Fibroblast of lung (primary cell): Measurements from ENCODE around the gene POU2AF2. TPM values are rescaled to one million over a fixed set of nuclear protein-coding genes. Genes with fewer than 3 reads are reported as not detected.

Experiments
- DNase-seq, 2 donors: peaks; one replicate each; pipeline versions ENCODE4 v3.0.0 to v3.0.0-alpha.2; 2010; ENCODE audit warnings: low read depth in 2 of 2
- H2AFZ ChIP-seq: 2 replicates; pipeline ENCODE4 v1.5.1; 2012; ENCODE audit warnings: low read length, control low read depth, inconsistent platforms
- H3K27ac ChIP-seq: 2 replicates; pipeline ENCODE4 v1.5.1; 2011; ENCODE audit warnings: low read length, control low read depth; ENCODE audit not compliant: insufficient read depth
- H3K27me3 ChIP-seq: 2 replicates; pipeline ENCODE4 v1.5.1; 2011; ENCODE audit warnings: mild to moderate bottlenecking, low read length; ENCODE audit not compliant: control insufficient read depth, insufficient read depth
- H3K36me3 ChIP-seq: 2 replicates; pipeline ENCODE4 v1.5.1; 2011; ENCODE audit warnings: low read length; ENCODE audit not compliant: control insufficient read depth, insufficient read depth
- H3K4me1 ChIP-seq: 2 replicates; pipeline ENCODE4 v1.5.1; 2011; ENCODE audit warnings: low read length; ENCODE audit not compliant: control insufficient read depth, insufficient read depth; ENCODE audit errors: extremely low read depth
- H3K4me2 ChIP-seq: 2 replicates; pipeline ENCODE4 v1.5.1; 2011; ENCODE audit warnings: low read length, control low read depth; ENCODE audit not compliant: insufficient read depth; ENCODE audit errors: extremely low read depth
- H3K4me3 ChIP-seq, 4 experiments: fragments of 200-600 bp in 1 of 4; sonication (generic) in 1 of 4; replicated peaks in 1 of 4; 2 replicates each; pipeline ENCODE4 v1.5.1; 2011 to 2016; ENCODE audit warnings: low read length in 4 of 4, low read depth in 3 of 4, mild to moderate bottlenecking in 3 of 4, control low read depth in 2 of 4, inconsistent platforms in 1 of 4, mixed read lengths in 1 of 4; ENCODE audit not compliant: insufficient read depth in 1 of 4; ENCODE audit errors: control extremely low read depth in 1 of 4
- H3K79me2 ChIP-seq: 2 replicates; pipeline ENCODE4 v1.5.1; 2012; ENCODE audit warnings: mild to moderate bottlenecking, low read length, inconsistent platforms; ENCODE audit not compliant: control insufficient read depth, insufficient read depth
- H3K9ac ChIP-seq: 2 replicates; pipeline ENCODE4 v1.5.1; 2011; ENCODE audit warnings: mild to moderate bottlenecking, low read length, control low read depth; ENCODE audit not compliant: insufficient read depth
- H3K9me3 ChIP-seq: 2 replicates; pipeline ENCODE4 v1.5.1; 2012; ENCODE audit warnings: low read depth, low read length; ENCODE audit not compliant: control insufficient read depth, insufficient read depth
- H4K20me1 ChIP-seq: 2 replicates; pipeline ENCODE4 v1.5.1; 2011; ENCODE audit warnings: low read length; ENCODE audit not compliant: control insufficient read depth, insufficient read depth; ENCODE audit errors: extremely low read depth
- EZH2 ChIP-seq: IDR thresholded peaks from 2 replicates; pipeline ENCODE4 v1.5.1; 2012; ENCODE audit warnings: low read length, control low read depth, mild to moderate bottlenecking; ENCODE audit errors: missing control alignments
- polyA plus RNA-seq, 2 donors: library from polyadenylated mRNA; depleted of rRNA in 1 of 2; stranded (reverse) in 1 of 2; unstranded in 1 of 2; fragments of >200 nt; gene quantifications; 2 replicates each; pipeline ENCODE4 v1.2.1, GENCODE V29; 2011 to 2012; ENCODE audit warnings: missing spikeins in 1 of 2
- total RNA-seq: library from RNA; depleted of rRNA; stranded (reverse); fragments of >200 nt; gene quantifications from 2 replicates; pipeline ENCODE4 v1.2.1, GENCODE V29; 2014
- TF ChIP-seq, protein P1 (sequence below), 2 donors: IDR thresholded peaks in 1 of 2; conservative IDR thresholded peaks in 1 of 2; 1 replicate in 1 of 2; 2 replicates in 1 of 2; pipeline ENCODE4 v1.5.1; 2011 to 2012; ENCODE audit warnings: low read length in 2 of 2, control low read depth in 1 of 2, inconsistent platforms in 1 of 2, low read depth in 1 of 2, mild to moderate bottlenecking in 1 of 2

The POU2AF2 gene
- total and polyA plus RNA-seq, 2 donors (not counting 1 experiment from before 2014, with no cell fraction given) = not detected

DNA sequence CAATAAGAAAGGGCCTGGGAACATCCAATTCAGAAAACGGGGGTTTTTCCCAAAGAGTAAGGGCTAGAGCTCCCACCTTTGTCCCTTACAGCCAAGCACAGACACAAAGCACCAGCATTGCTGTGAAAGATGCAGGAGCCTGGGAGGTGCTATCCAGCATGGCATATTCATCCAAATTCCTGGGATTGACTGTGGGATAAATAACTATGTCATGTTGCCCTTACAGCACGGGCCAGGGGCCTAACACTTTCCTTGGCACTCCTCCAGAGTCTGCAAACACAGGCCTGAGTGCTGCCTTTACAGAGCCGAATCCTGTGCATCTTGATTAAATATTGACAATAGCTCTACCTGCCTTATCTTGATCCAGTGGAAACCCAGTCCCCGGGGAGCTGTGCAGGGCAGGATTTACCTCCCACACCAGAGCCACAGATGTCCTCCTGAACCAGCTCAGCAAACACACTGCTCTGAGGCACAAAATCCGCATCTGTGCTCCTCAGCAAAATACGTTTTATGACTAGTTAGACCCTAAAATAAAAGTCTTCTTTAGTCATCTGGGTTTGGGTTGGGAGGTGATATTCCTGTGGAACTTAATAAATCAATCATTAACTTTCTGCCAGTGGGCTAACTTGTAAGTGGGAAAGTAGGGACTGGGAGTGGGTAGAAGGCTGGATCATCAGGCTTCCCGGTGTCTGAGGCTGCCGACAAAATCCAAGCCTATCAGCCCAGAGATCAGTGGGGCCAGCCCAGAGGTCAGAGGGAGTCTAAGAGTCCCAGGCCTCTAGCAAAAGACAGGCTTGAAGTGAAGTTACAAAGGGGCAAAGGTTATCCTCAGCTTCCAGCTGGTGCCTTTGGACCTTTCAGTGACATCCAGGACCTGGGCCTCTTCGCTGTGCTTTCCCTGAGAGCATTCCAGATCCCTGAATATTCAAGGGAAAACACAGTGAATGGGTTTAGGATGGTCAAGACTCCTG is 89.3 kb downstream of the POU2AF2 start:
- no peaks in the 10 kb centered on the region for H4K20me1 ChIP-seq
- no peaks in the 10 kb centered on the region for H3K4me1 ChIP-seq
- H3K9me3 ChIP-seq = no peaks in the 10 kb centered on the region
- H3K27ac ChIP-seq = no peak overlapping the region
- DNase-seq = peak in 1 of 2 donors; percentile 30
- H3K9ac ChIP-seq = no peak overlapping the region
- no peaks in the 10 kb centered on the region for H3K36me3 ChIP-seq
- no peak overlapping the region for H2AFZ ChIP-seq
- peaks cover 5% of the 10 kb centered on the region for H3K27me3 ChIP-seq
- TF ChIP-seq, protein P1, sequence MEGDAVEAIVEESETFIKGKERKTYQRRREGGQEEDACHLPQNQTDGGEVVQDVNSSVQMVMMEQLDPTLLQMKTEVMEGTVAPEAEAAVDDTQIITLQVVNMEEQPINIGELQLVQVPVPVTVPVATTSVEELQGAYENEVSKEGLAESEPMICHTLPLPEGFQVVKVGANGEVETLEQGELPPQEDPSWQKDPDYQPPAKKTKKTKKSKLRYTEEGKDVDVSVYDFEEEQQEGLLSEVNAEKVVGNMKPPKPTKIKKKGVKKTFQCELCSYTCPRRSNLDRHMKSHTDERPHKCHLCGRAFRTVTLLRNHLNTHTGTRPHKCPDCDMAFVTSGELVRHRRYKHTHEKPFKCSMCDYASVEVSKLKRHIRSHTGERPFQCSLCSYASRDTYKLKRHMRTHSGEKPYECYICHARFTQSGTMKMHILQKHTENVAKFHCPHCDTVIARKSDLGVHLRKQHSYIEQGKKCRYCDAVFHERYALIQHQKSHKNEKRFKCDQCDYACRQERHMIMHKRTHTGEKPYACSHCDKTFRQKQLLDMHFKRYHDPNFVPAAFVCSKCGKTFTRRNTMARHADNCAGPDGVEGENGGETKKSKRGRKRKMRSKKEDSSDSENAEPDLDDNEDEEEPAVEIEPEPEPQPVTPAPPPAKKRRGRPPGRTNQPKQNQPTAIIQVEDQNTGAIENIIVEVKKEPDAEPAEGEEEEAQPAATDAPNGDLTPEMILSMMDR (conservative IDR thresholded peaks at IDR 0.05 in 1 of 2, IDR thresholded peaks at IDR 0.05 in 1 of 2; ENCODE audit: low read depth in 1 of 2, low read length in 2 of 2) = no peak
- TF ChIP-seq EZH2 = no peak
- no peak overlapping the region for H3K4me3 ChIP-seq
- no peaks in the 10 kb centered on the region for H3K79me2 ChIP-seq
- H3K4me2 ChIP-seq = no peak overlapping the region

DNA sequence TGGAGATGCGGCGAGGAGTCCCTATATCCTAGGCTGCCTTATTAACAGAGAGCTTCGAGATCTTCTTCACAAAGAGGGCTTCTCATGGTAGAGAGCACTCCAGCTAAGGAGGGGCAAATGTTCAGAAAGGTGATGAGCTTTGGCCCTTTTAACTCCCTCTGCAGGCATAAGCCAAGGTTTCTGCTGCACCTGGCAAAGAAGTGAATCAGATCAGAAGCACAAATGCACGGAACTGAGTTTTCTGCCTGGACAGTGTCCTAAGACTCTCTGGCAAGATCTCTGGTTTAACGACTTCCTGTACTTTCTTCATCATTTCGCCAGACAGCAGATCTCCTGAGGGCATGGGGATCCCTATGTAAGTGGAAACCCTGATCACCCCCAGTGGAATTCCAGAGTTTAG is 90.0 kb downstream of the POU2AF2 start:
- TF ChIP-seq, protein P1 (conservative IDR thresholded peaks at IDR 0.05 in 1 of 2, IDR thresholded peaks at IDR 0.05 in 1 of 2; ENCODE audit: low read depth in 1 of 2, low read length in 2 of 2) = no peak
- no peak for TF ChIP-seq EZH2
- Histone ChIP-seq H3K9me3 (no peaks in the 10 kb centered on the region), H2AFZ (no peak overlapping the region), H3K4me2 (no peak overlapping the region), H3K4me1 (no peaks in the 10 kb centered on the region), H3K79me2 (no peaks in the 10 kb centered on the region), H3K4me3 (no peak overlapping the region), H3K27ac (no peak overlapping the region), H3K9ac (no peak overlapping the region), H3K27me3 (peaks cover 5% of the 10 kb centered on the region), H3K36me3 (no peaks in the 10 kb centered on the region), H4K20me1 (no peaks in the 10 kb centered on the region)
- DNase-seq = no peak

Other genes with a start within 250 kb of the POU2AF2 start
- 0.17 and 0.26 TPM in 2 replicates for gene POU2AF3, start 52.8 kb downstream of the POU2AF2 start, total RNA-seq
- gene POU2AF3, start 52.8 kb downstream of the POU2AF2 start, polyA plus RNA-seq = 0.07 TPM in 1 of 2 replicates, not detected in the other
- 0.17 TPM in 1 of 2 replicates, not detected in the other for gene POU2AF1, start 133.6 kb downstream of the POU2AF2 start, total RNA-seq
- gene POU2AF1, start 133.6 kb downstream of the POU2AF2 start, polyA plus RNA-seq = not detected in 2 replicates